GM19099 (cell line): ENCODE data around the gene PRKAB2.

Source experiments
- POLR2A ChIP-seq: IDR thresholded peaks from 3 replicates; pipeline ENCODE4 v1.6.1; 2011; ENCODE audit warnings: low read depth; ENCODE audit not compliant: insufficient read length; ENCODE audit errors: extremely low read depth

PRKAB2 gene

GRCh38 chr1:147189514-147189913 lies 17.2 kb upstream of the PRKAB2 start:
- TF ChIP-seq POLR2A = no peak

GRCh38 chr1:147185432-147185831 lies 13.2 kb upstream of the PRKAB2 start:
- no peak for TF ChIP-seq POLR2A

- TF ChIP-seq POLR2A = no peak
Measured at GRCh38 chr1:147177611-147178380, 5.5 kb upstream of the PRKAB2 start.

GRCh38 chr1:147171399-147172167 lies 687 bp downstream of the PRKAB2 start:
- no peak for TF ChIP-seq POLR2A

GRCh38 chr1:147169840-147170674 lies 2.2 kb downstream of the PRKAB2 start:
- no peak for TF ChIP-seq POLR2A

- no peak for TF ChIP-seq POLR2A
Measured at GRCh38 chr1:147169171-147169570, 3.1 kb downstream of the PRKAB2 start.

- TF ChIP-seq POLR2A = no peak
Measured at GRCh38 chr1:147168626-147169058, 3.6 kb downstream of the PRKAB2 start.

GRCh38 chr1:147167365-147167764 lies 4.9 kb downstream of the PRKAB2 start:
- TF ChIP-seq POLR2A = no peak

GRCh38 chr1:147163019-147163418 lies 9.3 kb downstream of the PRKAB2 start:
- no peak for TF ChIP-seq POLR2A

- TF ChIP-seq POLR2A = no peak
Measured at GRCh38 chr1:147162093-147162492, 10.2 kb downstream of the PRKAB2 start.

- no peak for TF ChIP-seq POLR2A
Measured at GRCh38 chr1:147156642-147157041, 15.6 kb downstream of the PRKAB2 start.

GRCh38 chr1:147152772-147153171 lies 19.5 kb downstream of the PRKAB2 start:
- no peak for TF ChIP-seq POLR2A

GRCh38 chr1:147151244-147151643 lies 21.0 kb downstream of the PRKAB2 start:
- TF ChIP-seq POLR2A = no peak

- TF ChIP-seq POLR2A = no peak
Measured at GRCh38 chr1:147142886-147143285, 29.4 kb downstream of the PRKAB2 start.
